AG10803 (cell line): ENCODE results near the gene ERG28.

Source experiments
- DNase-seq: peaks from one replicate; pipeline ENCODE4 v3.0.0; 2010; ENCODE audit warnings: low read depth
- H3K4me3 ChIP-seq: 2 replicates; pipeline ENCODE4 v1.5.1; 2011; ENCODE audit warnings: mild to moderate bottlenecking, low read length, control low read depth
- TF ChIP-seq, protein P1 (sequence below): conservative IDR thresholded peaks from 2 replicates; pipeline ENCODE4 v1.5.1; 2011; ENCODE audit warnings: mild to moderate bottlenecking, low read length, control low read depth, inconsistent platforms

The ERG28 gene

DNA sequence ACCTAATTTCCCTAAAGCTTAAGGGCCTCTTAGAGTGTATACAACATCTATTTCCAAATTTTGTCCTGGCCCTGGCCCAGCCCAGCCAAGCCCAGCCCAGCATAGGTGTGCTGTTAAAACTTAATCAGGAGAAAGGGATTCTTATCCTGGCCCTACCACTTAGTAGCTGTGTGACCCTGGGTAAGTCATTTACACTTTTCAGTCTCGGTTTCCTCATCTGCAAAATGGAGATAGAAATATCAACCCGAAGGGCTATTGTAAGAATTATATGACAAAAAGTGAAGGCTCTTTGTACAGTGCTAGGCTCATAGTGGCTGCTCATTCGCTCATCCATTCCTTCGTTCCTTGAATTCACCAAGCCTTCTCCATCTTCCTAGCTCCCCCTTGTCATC is 442 bp downstream of the ERG28 start:
- H3K4me3 ChIP-seq, result peak overlapping the region; percentile 94
- TF ChIP-seq, protein P1, sequence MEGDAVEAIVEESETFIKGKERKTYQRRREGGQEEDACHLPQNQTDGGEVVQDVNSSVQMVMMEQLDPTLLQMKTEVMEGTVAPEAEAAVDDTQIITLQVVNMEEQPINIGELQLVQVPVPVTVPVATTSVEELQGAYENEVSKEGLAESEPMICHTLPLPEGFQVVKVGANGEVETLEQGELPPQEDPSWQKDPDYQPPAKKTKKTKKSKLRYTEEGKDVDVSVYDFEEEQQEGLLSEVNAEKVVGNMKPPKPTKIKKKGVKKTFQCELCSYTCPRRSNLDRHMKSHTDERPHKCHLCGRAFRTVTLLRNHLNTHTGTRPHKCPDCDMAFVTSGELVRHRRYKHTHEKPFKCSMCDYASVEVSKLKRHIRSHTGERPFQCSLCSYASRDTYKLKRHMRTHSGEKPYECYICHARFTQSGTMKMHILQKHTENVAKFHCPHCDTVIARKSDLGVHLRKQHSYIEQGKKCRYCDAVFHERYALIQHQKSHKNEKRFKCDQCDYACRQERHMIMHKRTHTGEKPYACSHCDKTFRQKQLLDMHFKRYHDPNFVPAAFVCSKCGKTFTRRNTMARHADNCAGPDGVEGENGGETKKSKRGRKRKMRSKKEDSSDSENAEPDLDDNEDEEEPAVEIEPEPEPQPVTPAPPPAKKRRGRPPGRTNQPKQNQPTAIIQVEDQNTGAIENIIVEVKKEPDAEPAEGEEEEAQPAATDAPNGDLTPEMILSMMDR, result no peak
- no peak for DNase-seq

DNA sequence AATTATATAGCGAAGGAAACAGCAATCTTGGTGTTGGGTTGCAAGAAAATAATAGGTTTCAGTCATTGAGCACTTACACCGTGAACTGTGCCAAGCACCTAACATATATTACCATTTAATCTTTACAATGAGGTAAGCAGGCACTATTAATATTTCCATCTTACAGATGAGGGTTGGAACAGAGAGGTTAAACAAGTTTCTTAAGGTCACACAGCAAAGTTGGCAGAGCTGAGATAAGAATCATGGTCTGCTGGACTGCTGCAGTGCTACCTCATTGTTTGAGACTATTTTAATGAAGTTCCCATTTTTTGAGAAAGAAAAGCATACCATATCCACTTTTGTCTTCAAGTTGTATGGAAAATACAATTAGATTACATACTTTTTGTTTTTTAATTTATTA is 1.7 kb downstream of the ERG28 start:
- H3K4me3 ChIP-seq, result no peak overlapping the region
- TF ChIP-seq, protein P1, result no peak
- no peak for DNase-seq

DNA sequence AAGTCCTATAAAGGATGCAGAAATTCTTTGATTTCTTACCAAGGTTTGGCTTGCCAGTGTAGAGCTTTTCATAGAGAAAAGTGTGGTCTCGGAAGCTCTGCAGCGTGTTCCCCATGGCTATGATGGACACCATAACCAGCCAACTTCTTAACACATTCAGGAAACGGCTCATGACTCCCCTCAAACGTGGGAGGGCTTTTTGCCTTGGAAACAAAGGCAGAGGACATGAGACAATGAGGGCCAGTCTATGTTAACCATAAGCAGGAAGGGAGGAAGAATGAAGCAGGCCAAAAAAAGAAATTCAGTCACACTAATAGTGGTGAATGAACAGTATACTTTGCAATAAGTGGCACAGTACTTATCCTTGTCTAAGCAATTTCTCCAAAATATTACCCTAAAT is 3.3 kb downstream of the ERG28 start:
- H3K4me3 ChIP-seq, result no peak overlapping the region
- no peak for DNase-seq
- TF ChIP-seq, protein P1, result no peak

GRCh38 chr14:75655235-75655634 is 5.4 kb downstream of the ERG28 start:
- no peak overlapping the region for H3K4me3 ChIP-seq
- TF ChIP-seq, protein P1, result no peak
- no peak for DNase-seq

DNA sequence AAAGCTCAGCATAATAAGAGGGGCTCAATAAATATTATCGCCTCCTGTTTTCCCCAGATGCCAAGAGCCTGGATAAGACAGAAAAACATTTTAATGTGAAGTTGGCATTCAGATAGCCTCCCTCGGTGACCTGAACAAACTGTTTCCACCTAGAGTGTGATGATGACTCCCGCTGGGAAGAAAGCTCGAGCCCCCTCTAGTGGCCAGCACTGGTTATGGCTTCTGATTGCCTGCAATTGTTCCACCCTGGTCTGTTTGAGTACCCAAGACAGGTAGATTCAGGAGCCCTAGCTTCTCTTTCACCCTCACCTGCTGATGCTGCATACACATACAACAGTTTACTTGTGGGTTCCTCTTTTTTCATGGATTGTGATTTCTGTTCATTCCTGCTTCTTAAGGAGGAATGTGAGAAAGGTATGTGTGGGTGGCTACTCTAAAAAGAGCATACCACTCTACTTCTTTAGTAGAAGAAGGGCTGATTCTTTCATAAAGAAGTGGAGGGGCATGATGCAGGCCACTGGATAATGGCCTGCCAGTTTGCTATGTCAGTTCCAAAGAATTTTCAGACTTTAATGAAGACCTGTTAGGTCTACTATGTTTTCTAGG is 6.4 kb downstream of the ERG28 start:
- H3K4me3 ChIP-seq, result no peak overlapping the region
- peak; percentile 43 for DNase-seq
- TF ChIP-seq, protein P1, result peak; percentile 99

- TF ChIP-seq, protein P1, result no peak
- no peak for DNase-seq
- H3K4me3 ChIP-seq, result no peak overlapping the region
Measured at GRCh38 chr14:75653563-75653962, 7.1 kb downstream of the ERG28 start.

- no peak for DNase-seq
- H3K4me3 ChIP-seq, result no peak overlapping the region
- TF ChIP-seq, protein P1, result no peak
Measured at GRCh38 chr14:75650253-75651058, 10.2 kb downstream of the ERG28 start.
